ENCODE results near the gene TRIM44. TPM values are rescaled to one million over a fixed set of nuclear protein-coding genes. Genes with fewer than 3 reads are reported as not detected.

Gene TRIM44
- total and polyA plus RNA-seq, 10 of the 15 experiments (the other 5 are each of a cell fraction or from before 2014, with no cell fraction given), result 6.7 to 93.0 (median 27.6) TPM

- under 1% methylated on average over 12 of the region's 12 CpGs for WGBS (ENCODE audit: insufficient coverage, insufficient replicate concordance, low lambda C conversion rate, missing lambda C conversion rate)
- no TSS peak for BruUV-seq (replicated peaks)
- Histone ChIP-seq H3K27me3 (replicated peaks in 1 of 2; ENCODE audit: control insufficient read depth in 2 of 2, insufficient read depth in 2 of 2, low read length in 1 of 2) (no peaks in the 10 kb centered on the region), H3K4me1 (ENCODE audit: control insufficient read depth, insufficient read depth, low read length) (peaks cover 7% of the 10 kb centered on the region), H3K4me3 (peak overlapping the region; percentile 73), H3K9ac (ENCODE audit: control insufficient read depth, insufficient read depth, low read length) (peak overlapping the region; percentile 65), H3K79me2 (ENCODE audit: control insufficient read depth, insufficient read depth, low read length) (peaks cover 33% of the 10 kb centered on the region), H3K36me3 (ENCODE audit: control insufficient read depth in 2 of 2, insufficient read depth in 2 of 2, low read length in 1 of 2) (no peaks in the 10 kb centered on the region), H3K4me2 (ENCODE audit: control insufficient read depth, insufficient read depth) (peak overlapping the region; percentile 79), H4K20me1 (ENCODE audit: control insufficient read depth, insufficient read depth) (no peaks in the 10 kb centered on the region), H3K9me3 (replicated peaks; ENCODE audit: control insufficient read depth, insufficient read depth, low read length) (peaks cover 10% of the 10 kb centered on the region), H3K27ac (ENCODE audit: control insufficient read depth, insufficient read depth) (peak overlapping the region; percentile 70), H2AFZ (ENCODE audit: control insufficient read depth, low read depth, low read length) (peak overlapping the region; percentile 78)
- ATAC-seq (peak; percentile 59), FAIRE-seq (peak; percentile 66), DNase-seq (ENCODE audit: low read depth, low spot score) (peak; percentile 27)
- ChIA-PET CTCF (interaction anchor here (1.6 kb wide), 1 partner anchor 160 kb away, joined by 6 read pairs; no protein-coding TSS in a partner anchor), POLR2A (interaction anchor here (0.7 kb wide), 1 partner anchor 430 kb away, joined by 3 read pairs; no protein-coding TSS in a partner anchor), RAD21 (ENCODE audit: unreplicated experiment) (interaction anchor here (1.6 kb wide), 1 partner anchor 160 kb away, joined by 7 read pairs; no protein-coding TSS in a partner anchor), SMC1A (ENCODE audit: uncharacterized antibody, unreplicated experiment) (interaction anchor here (0.9 to 1.1 kb wide), 2 partner anchors 9 to 140 kb away, joined by 3 to 4 read pairs; no protein-coding TSS in a partner anchor)
- intact Hi-C loops (cut with micrococcal nuclease; ENCODE audit: unreplicated experiment), result loop anchor here (1.0 to 2.0 kb wide), 2 partner anchors 44 to 61 kb away; partner anchors contain the start of gene FJX1
- in situ Hi-C loops (cut with MboI), result no loop called here
- peak; percentile 48; the same call in 1 of the 2 replicates for TF ChIP-seq PKNOX1 (IDR thresholded peaks at IDR 0.05)
- TF ChIP-seq NFYB (IDR thresholded peaks at IDR 0.05; ENCODE audit: insufficient read depth, low read depth, low read length), result no peak
- TF ChIP-seq RUNX3 (IDR thresholded peaks at IDR 0.05; ENCODE audit: low read length), result peak; percentile 10; the same call in 1 of the 2 replicates
- TF ChIP-seq, protein P1, sequence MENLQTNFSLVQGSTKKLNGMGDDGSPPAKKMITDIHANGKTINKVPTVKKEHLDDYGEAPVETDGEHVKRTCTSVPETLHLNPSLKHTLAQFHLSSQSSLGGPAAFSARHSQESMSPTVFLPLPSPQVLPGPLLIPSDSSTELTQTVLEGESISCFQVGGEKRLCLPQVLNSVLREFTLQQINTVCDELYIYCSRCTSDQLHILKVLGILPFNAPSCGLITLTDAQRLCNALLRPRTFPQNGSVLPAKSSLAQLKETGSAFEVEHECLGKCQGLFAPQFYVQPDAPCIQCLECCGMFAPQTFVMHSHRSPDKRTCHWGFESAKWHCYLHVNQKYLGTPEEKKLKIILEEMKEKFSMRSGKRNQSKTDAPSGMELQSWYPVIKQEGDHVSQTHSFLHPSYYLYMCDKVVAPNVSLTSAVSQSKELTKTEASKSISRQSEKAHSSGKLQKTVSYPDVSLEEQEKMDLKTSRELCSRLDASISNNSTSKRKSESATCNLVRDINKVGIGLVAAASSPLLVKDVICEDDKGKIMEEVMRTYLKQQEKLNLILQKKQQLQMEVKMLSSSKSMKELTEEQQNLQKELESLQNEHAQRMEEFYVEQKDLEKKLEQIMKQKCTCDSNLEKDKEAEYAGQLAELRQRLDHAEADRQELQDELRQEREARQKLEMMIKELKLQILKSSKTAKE (IDR thresholded peaks at IDR 0.05; ENCODE audit: low read depth, poor library complexity, severe bottlenecking), result peak; percentile 48
- TF ChIP-seq, protein P2, sequence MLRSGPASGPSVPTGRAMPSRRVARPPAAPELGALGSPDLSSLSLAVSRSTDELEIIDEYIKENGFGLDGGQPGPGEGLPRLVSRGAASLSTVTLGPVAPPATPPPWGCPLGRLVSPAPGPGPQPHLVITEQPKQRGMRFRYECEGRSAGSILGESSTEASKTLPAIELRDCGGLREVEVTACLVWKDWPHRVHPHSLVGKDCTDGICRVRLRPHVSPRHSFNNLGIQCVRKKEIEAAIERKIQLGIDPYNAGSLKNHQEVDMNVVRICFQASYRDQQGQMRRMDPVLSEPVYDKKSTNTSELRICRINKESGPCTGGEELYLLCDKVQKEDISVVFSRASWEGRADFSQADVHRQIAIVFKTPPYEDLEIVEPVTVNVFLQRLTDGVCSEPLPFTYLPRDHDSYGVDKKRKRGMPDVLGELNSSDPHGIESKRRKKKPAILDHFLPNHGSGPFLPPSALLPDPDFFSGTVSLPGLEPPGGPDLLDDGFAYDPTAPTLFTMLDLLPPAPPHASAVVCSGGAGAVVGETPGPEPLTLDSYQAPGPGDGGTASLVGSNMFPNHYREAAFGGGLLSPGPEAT (IDR thresholded peaks at IDR 0.05; ENCODE audit: low read depth), result peak; percentile 78
- no peak for TF ChIP-seq YBX1 (IDR thresholded peaks at IDR 0.05)
- TF ChIP-seq MTA2 (IDR thresholded peaks at IDR 0.05; ENCODE audit: low read depth), result peak; percentile 33; the same call in 1 of the 2 replicates
- TF ChIP-seq NR2C1 (IDR thresholded peaks at IDR 0.05), result no peak
- TF ChIP-seq E2F8 (IDR thresholded peaks at IDR 0.05; ENCODE audit: low read depth, partially characterized antibody), result peak; percentile 56
- no peak for TF ChIP-seq HDGF (IDR thresholded peaks at IDR 0.05)
- TF ChIP-seq, protein P3, sequence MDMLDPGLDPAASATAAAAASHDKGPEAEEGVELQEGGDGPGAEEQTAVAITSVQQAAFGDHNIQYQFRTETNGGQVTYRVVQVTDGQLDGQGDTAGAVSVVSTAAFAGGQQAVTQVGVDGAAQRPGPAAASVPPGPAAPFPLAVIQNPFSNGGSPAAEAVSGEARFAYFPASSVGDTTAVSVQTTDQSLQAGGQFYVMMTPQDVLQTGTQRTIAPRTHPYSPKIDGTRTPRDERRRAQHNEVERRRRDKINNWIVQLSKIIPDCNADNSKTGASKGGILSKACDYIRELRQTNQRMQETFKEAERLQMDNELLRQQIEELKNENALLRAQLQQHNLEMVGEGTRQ (IDR thresholded peaks at IDR 0.05; ENCODE audit: borderline replicate concordance, low read depth, low read length), result no peak
Observed at GRCh38 chr11:35662061-35662648, 420 bp upstream of the TRIM44 start.
